K562 (cell line): ENCODE results near the gene DPP10. TPM values are rescaled to one million over a fixed set of nuclear protein-coding genes. Genes with fewer than 3 reads are reported as not detected.

ENCODE experiments used
- ATAC-seq: fragments of 200-7000 bp; cut with Tn5 transposase; 3 replicates; pipeline ENCODE4 v1.9.1; 2020; ENCODE audit warnings: moderate library complexity
- BruUV-seq: library from RNA; stranded (reverse); fragments of 400-500 nt; replicated peaks from 2 replicates; lab custom pipeline; 2021; lab: Mats Ljungman, UMichigan
- CTCF ChIA-PET: fragments of 300-600 bp; formaldehyde crosslinking; extraction: SDS; loops from one replicate; lab custom pipeline; 2021; ENCODE audit warnings: low intra/inter-chr PET ratio; lab: Yijun Ruan, JAX
- POLR2A ChIA-PET: fragments of 300-600, 350-650 bp; sonication (Branson Sonifier 250); formaldehyde crosslinking; extraction: SDS; loops from one replicate; lab custom pipeline; 2021; ENCODE audit warnings: antibody characterized with exemption, inconsistent platforms; lab: Yijun Ruan, JAX
- DNase-seq, 4 experiments: peaks; one replicate each; pipeline versions ENCODE4 v3.0.0 to v3.0.0-alpha.2; 2011 to 2018; ENCODE audit warnings: low spot score in 3 of 4, mixed read lengths in 3 of 4; ENCODE audit errors: extremely low read depth in 1 of 4
- FAIRE-seq: peaks from 2 replicates; lab custom pipeline; 2011; peaks lifted over from hg19 to GRCh38; lab: Jason Lieb, UNC
- H2AFZ ChIP-seq: 2 replicates; pipeline ENCODE4 v1.6.0; 2011; ENCODE audit warnings: low read depth, low read length, control low read depth, inconsistent platforms
- H3K27ac ChIP-seq: fragments of 200-600 bp; 3 replicates; pipeline ENCODE4 v1.8.0; 2011; ENCODE audit warnings: low read depth, mild to moderate bottlenecking, control low read depth, inconsistent platforms, low read length, moderate library complexity, mixed read lengths; ENCODE audit errors: extremely low read depth
- H3K27me3 ChIP-seq, 2 experiments: fragments of 300-600 bp in 1 of 2; 2 replicates in 1 of 2; 3 replicates in 1 of 2; pipeline versions ENCODE4 v1.6.0 to v1.8.0; 2011; ENCODE audit warnings: inconsistent platforms in 2 of 2, low read length in 2 of 2, mild to moderate bottlenecking in 1 of 2, mixed read lengths in 1 of 2, moderate library complexity in 1 of 2; ENCODE audit not compliant: control insufficient read depth in 2 of 2, insufficient read depth in 2 of 2
- H3K36me3 ChIP-seq: fragments of 300-600 bp; 3 replicates; pipeline ENCODE4 v1.8.0; 2011; ENCODE audit warnings: mild to moderate bottlenecking, low read length, inconsistent platforms; ENCODE audit not compliant: control insufficient read depth, insufficient read depth
- H3K4me1 ChIP-seq, 2 experiments: fragments of 200-600 bp in 1 of 2; replicated peaks in 1 of 2; 2 replicates in 1 of 2; 3 replicates in 1 of 2; pipeline versions ENCODE4 v1.5.1 to v1.8.0; 2011; ENCODE audit warnings: inconsistent platforms in 2 of 2, low read length in 2 of 2, mild to moderate bottlenecking in 1 of 2, mixed read lengths in 1 of 2, moderate library complexity in 1 of 2; ENCODE audit not compliant: control insufficient read depth in 2 of 2, insufficient read depth in 2 of 2
- H3K4me2 ChIP-seq: 2 replicates; pipeline ENCODE4 v1.6.1; 2011; ENCODE audit warnings: low read length, control low read depth, inconsistent platforms, mixed read lengths; ENCODE audit not compliant: insufficient read depth
- H3K4me3 ChIP-seq: fragments of 200-600 bp; sonication (generic), shearing (Covaris generic); 2 replicates; pipeline ENCODE4 v1.5.1; 2016; ENCODE audit warnings: control low read depth, inconsistent platforms
- H3K79me2 ChIP-seq: fragments of 200-600 bp; 3 replicates; pipeline ENCODE4 v1.8.0; 2011; ENCODE audit warnings: low read length, inconsistent platforms; ENCODE audit not compliant: control insufficient read depth, insufficient read depth
- H3K9ac ChIP-seq, 2 experiments: 2 replicates each; pipeline versions ENCODE4 v1.6.0 to v1.6.1; 2011; ENCODE audit warnings: low read depth in 2 of 2, low read length in 2 of 2, control low read depth in 1 of 2, inconsistent platforms in 1 of 2, mild to moderate bottlenecking in 1 of 2, mixed read lengths in 1 of 2; ENCODE audit not compliant: insufficient read depth in 1 of 2
- H3K9me1 ChIP-seq: one replicate; pipeline ENCODE4 v1.6.0; 2011; ENCODE audit warnings: inconsistent platforms, mild to moderate bottlenecking, low read length, moderate library complexity; ENCODE audit not compliant: control insufficient read depth, insufficient read depth
- H3K9me3 ChIP-seq: replicated peaks from 2 replicates; pipeline ENCODE4 v1.5.1; 2011; ENCODE audit warnings: low read depth, low read length, inconsistent platforms; ENCODE audit not compliant: control insufficient read depth, insufficient read depth
- H4K20me1 ChIP-seq: replicated peaks from 2 replicates; pipeline ENCODE4 v1.6.1; 2011; ENCODE audit warnings: low read length, inconsistent platforms, mixed read lengths; ENCODE audit not compliant: control insufficient read depth, insufficient read depth
- ARHGAP35 ChIP-seq: fragments of 450-650 bp; IDR thresholded peaks from 2 replicates; pipeline ENCODE4 v1.6.1; 2018; ENCODE audit not compliant: partially characterized antibody
- BMI1 ChIP-seq: fragments of 150-350 bp; IDR thresholded peaks from 2 replicates; pipeline ENCODE4 v1.6.1; 2014; ENCODE audit warnings: low read length
- CSDE1 ChIP-seq, 2 experiments: fragments of 450-650 bp; IDR thresholded peaks; 2 replicates each; pipeline ENCODE4 v1.6.1; 2016; ENCODE audit warnings: mild to moderate bottlenecking in 1 of 2
- HDAC6 ChIP-seq: IDR thresholded peaks from 2 replicates; pipeline ENCODE4 v1.6.1; 2012; ENCODE audit warnings: low read depth, mild to moderate bottlenecking, control low read depth, inconsistent platforms, low read length, moderate library complexity
- JUNB ChIP-seq: fragments of 450-650 bp; formaldehyde crosslinking; conservative IDR thresholded peaks from 2 replicates; pipeline ENCODE4 v1.4.0; 2020; ENCODE audit warnings: mild to moderate bottlenecking
- JUND ChIP-seq, 2 experiments: IDR thresholded peaks; 2 replicates in 1 of 2; 3 replicates in 1 of 2; pipeline ENCODE4 v1.6.1; 2011; ENCODE audit warnings: borderline replicate concordance in 2 of 2, low read depth in 2 of 2, low read length in 2 of 2, improper control_type of control experiment in 1 of 2, missing biosample characterization in 1 of 2, missing genetic modification characterization in 1 of 2, missing genetic modification reagents in 1 of 2
- ZFP30 ChIP-seq: fragments of 250-450 bp; sonication (Bioruptor Pico); IDR thresholded peaks from 2 replicates; pipeline ENCODE4 v1.8.0; 2022; ENCODE audit warnings: moderate library complexity, mild to moderate bottlenecking, inconsistent platforms, borderline replicate concordance
- ZNF197 ChIP-seq: fragments of 200-800 bp; sonication (Bioruptor generic); IDR thresholded peaks from 2 replicates; pipeline ENCODE4 v1.6.1; 2016; ENCODE audit warnings: low read depth, missing genetic modification characterization, missing compliant biosample characterization
- ZNF3 ChIP-seq: fragments of 250-450 bp; sonication (Bioruptor Pico); IDR thresholded peaks from 2 replicates; pipeline ENCODE4 v1.5.0; 2021; ENCODE audit warnings: mild to moderate bottlenecking, moderate library complexity
- ZNF316 ChIP-seq: fragments of 450-650 bp; IDR thresholded peaks from 2 replicates; pipeline ENCODE4 v1.6.1; 2016
- ZNF76 ChIP-seq: fragments of 250-450 bp; sonication (Bioruptor Pico); IDR thresholded peaks from 2 replicates; pipeline ENCODE4 v1.4.0; 2020; ENCODE audit warnings: mild to moderate bottlenecking, moderate library complexity, borderline replicate concordance
- WGBS: fragments of 100-300 bp; shearing (Covaris generic); methylation state at CpG from one replicate; pipeline ENCODE4 v1.1.6; 2016; ENCODE audit warnings: low coverage, mixed read lengths; ENCODE audit not compliant: insufficient coverage; ENCODE audit errors: missing lambda C conversion rate; 5-methylcytosine and 5-hydroxymethylcytosine counted together
- in situ Hi-C: fragments of 300-500 bp; cut with MboI; formaldehyde crosslinking; loops from 4 replicates; pipeline ENCODE4 v1.15.0; 2018; ENCODE audit warnings: inconsistent platforms, mixed read lengths
- intact Hi-C: fragments of 100-400 bp; cut with micrococcal nuclease; formaldehyde crosslinking; loops from 2 replicates; pipeline ENCODE4 v1.14.2; 2022
- polyA plus RNA-seq, 8 experiments: library from polyadenylated mRNA; depleted of rRNA in 4 of 8; stranded (reverse) in 5 of 8; unstranded in 3 of 8; fragments of >200 nt; fragmentation: Nextera tagmentation in 2 of 8; fragmentation: Illumina TruSeq in 1 of 8; extraction: Ambion mirVana in 2 of 8; extraction: Trizol in 1 of 8; gene quantifications; 2 replicates each; pipeline versions ENCODE4 v1.2.1 to v1.2.3, GENCODE V29; 2011 to 2014; ENCODE audit warnings: inconsistent platforms in 1 of 8, missing spikeins in 1 of 8
- total RNA-seq, 7 experiments: library from RNA; depleted of rRNA in 6 of 7; stranded (reverse); fragments of >200 nt in 6 of 7; fragmentation: Illumina TruSeq in 2 of 7; extraction: Trizol in 2 of 7; gene quantifications; 2 replicates each; pipeline versions ENCODE4 v1.2.1 to v1.2.3, GENCODE V29; 2011 to 2021; ENCODE audit warnings: low replicate concordance in 1 of 7
- TF ChIP-seq, protein P1 (sequence below): fragments of 150-350 bp; conservative IDR thresholded peaks from 2 replicates; pipeline ENCODE4 v1.6.1; 2014; ENCODE audit warnings: low read length
- TF ChIP-seq, protein P2 (sequence below): sonication (generic); formaldehyde crosslinking; IDR thresholded peaks from 2 replicates; pipeline ENCODE4 v1.8.0; 2023; ENCODE audit warnings: mild to moderate bottlenecking, missing genetic modification reagents
- TF ChIP-seq, protein P3 (sequence below): fragments of 250-450 bp; sonication (Bioruptor Pico); IDR thresholded peaks from 2 replicates; pipeline ENCODE4 v1.5.0; 2021

The DPP10 gene
- total and polyA plus RNA-seq, 9 of the 15 experiments (the other 6 are each of a cell fraction or from before 2014, with no cell fraction given), result not detected

DNA sequence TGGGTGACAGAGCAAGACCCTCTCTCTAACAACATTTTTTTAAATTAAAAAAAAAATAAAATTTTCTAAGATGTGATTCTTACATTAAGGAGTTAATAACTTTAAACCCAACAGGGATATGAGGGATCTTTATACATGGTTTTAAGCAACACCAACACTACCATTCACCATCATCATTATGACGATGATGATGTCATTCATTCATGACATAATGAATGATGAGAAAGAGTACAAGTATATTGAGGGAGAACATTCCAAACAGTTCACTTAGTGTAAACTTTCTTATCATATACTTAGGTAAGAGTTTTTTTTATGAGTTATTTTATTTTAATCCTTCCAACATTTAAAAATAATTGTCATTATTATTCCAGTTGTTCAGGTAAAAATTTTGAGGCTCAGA is 863.3 kb downstream of the DPP10 start (continued):
- TF ChIP-seq, protein P1, sequence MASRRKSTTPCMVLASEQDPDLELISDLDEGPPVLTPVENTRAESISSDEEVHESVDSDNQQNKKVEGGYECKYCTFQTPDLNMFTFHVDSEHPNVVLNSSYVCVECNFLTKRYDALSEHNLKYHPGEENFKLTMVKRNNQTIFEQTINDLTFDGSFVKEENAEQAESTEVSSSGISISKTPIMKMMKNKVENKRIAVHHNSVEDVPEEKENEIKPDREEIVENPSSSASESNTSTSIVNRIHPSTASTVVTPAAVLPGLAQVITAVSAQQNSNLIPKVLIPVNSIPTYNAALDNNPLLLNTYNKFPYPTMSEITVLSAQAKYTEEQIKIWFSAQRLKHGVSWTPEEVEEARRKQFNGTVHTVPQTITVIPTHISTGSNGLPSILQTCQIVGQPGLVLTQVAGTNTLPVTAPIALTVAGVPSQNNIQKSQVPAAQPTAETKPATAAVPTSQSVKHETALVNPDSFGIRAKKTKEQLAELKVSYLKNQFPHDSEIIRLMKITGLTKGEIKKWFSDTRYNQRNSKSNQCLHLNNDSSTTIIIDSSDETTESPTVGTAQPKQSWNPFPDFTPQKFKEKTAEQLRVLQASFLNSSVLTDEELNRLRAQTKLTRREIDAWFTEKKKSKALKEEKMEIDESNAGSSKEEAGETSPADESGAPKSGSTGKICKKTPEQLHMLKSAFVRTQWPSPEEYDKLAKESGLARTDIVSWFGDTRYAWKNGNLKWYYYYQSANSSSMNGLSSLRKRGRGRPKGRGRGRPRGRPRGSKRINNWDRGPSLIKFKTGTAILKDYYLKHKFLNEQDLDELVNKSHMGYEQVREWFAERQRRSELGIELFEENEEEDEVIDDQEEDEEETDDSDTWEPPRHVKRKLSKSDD, result no peak
- no peak for TF ChIP-seq ZNF316

DNA sequence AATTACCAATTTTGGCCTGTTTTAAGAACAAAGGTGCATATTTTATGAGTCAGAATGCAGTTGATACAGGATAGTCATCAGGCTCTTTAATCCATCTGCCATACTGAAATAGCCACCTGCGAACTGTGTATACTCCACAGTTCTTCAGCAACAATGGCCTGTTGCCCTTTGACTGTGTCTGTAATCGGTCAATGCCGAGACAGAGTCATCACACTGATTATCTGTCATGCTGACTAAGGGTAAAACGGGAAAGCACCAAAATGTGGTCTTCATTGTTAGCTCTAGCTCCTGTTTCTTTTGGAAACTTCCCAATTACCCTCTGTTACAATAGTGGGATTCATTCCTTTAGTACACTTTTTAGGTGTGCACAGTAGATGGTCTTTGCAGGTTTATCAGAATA is 871.7 kb downstream of the DPP10 start:
- Histone ChIP-seq H3K27ac (no peak overlapping the region), H3K4me1 (no peaks in the 10 kb centered on the region), H4K20me1 (no peaks in the 10 kb centered on the region), H2AFZ (no peak overlapping the region), H3K4me2 (no peak overlapping the region), H3K9me3 (no peaks in the 10 kb centered on the region; the same call in 1 of the 2 replicates), H3K36me3 (no peaks in the 10 kb centered on the region), H3K9me1 (no peaks in the 10 kb centered on the region), H3K79me2 (no peaks in the 10 kb centered on the region), H3K27me3 (no peaks in the 10 kb centered on the region), H3K9ac (no peak overlapping the region), H3K4me3 (no peak overlapping the region)
- DNase-seq (no peak), FAIRE-seq (no peak), ATAC-seq (no peak)
- in situ Hi-C loops, result no loop called here
- 0% methylated on average over 4 of the region's 4 CpGs for WGBS
- no TSS peak for BruUV-seq
- ChIA-PET POLR2A (no interaction called here), CTCF (no interaction called here)
- intact Hi-C loops, result no loop called here
- TF ChIP-seq HDAC6, result no peak
- TF ChIP-seq ZNF76 (CRISPR knock-in tag), result no peak
- no peak for TF ChIP-seq CSDE1 (IDR thresholded peaks at IDR 0.05)
- TF ChIP-seq ZNF3 (CRISPR knock-in tag), result no peak
- no peak for TF ChIP-seq ZFP30 (CRISPR knock-in tag)
- TF ChIP-seq ARHGAP35, result no peak
- TF ChIP-seq JUNB, result no peak
- no peak for TF ChIP-seq ZNF197
- no peak for TF ChIP-seq BMI1
- TF ChIP-seq JUND (IDR thresholded peaks at IDR 0.05; ENCODE audit: borderline replicate concordance, low read depth, low read length), result no peak
- no peak for TF ChIP-seq JUND (tag; IDR thresholded peaks at IDR 0.05; ENCODE audit: borderline replicate concordance, low read depth, low read length)
- TF ChIP-seq, protein P2, sequence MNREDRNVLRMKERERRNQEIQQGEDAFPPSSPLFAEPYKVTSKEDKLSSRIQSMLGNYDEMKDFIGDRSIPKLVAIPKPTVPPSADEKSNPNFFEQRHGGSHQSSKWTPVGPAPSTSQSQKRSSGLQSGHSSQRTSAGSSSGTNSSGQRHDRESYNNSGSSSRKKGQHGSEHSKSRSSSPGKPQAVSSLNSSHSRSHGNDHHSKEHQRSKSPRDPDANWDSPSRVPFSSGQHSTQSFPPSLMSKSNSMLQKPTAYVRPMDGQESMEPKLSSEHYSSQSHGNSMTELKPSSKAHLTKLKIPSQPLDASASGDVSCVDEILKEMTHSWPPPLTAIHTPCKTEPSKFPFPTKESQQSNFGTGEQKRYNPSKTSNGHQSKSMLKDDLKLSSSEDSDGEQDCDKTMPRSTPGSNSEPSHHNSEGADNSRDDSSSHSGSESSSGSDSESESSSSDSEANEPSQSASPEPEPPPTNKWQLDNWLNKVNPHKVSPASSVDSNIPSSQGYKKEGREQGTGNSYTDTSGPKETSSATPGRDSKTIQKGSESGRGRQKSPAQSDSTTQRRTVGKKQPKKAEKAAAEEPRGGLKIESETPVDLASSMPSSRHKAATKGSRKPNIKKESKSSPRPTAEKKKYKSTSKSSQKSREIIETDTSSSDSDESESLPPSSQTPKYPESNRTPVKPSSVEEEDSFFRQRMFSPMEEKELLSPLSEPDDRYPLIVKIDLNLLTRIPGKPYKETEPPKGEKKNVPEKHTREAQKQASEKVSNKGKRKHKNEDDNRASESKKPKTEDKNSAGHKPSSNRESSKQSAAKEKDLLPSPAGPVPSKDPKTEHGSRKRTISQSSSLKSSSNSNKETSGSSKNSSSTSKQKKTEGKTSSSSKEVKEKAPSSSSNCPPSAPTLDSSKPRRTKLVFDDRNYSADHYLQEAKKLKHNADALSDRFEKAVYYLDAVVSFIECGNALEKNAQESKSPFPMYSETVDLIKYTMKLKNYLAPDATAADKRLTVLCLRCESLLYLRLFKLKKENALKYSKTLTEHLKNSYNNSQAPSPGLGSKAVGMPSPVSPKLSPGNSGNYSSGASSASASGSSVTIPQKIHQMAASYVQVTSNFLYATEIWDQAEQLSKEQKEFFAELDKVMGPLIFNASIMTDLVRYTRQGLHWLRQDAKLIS (CRISPR knock-in tag), result no peak
- TF ChIP-seq, protein P3, sequence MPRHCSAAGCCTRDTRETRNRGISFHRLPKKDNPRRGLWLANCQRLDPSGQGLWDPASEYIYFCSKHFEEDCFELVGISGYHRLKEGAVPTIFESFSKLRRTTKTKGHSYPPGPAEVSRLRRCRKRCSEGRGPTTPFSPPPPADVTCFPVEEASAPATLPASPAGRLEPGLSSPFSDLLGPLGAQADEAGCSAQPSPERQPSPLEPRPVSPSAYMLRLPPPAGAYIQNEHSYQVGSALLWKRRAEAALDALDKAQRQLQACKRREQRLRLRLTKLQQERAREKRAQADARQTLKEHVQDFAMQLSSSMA (CRISPR knock-in tag), result no peak
